GM20431 (cell line): ENCODE results near the gene GPER1.
"Not testable (repeated sequence)": the region's sequence is repeated elsewhere in the genome, so short reads cannot be mapped to it uniquely, and the experiment has no call there.

Experiments used
- in situ Hi-C: fragments of 300-500 bp; cut with MseI, MboI; formaldehyde crosslinking; loops from one replicate; pipeline ENCODE4 v1.15.0; 2020; ENCODE audit warnings: low sequenced_read_pairs; ENCODE audit not compliant: unreplicated experiment

The GPER1 gene

DNA sequence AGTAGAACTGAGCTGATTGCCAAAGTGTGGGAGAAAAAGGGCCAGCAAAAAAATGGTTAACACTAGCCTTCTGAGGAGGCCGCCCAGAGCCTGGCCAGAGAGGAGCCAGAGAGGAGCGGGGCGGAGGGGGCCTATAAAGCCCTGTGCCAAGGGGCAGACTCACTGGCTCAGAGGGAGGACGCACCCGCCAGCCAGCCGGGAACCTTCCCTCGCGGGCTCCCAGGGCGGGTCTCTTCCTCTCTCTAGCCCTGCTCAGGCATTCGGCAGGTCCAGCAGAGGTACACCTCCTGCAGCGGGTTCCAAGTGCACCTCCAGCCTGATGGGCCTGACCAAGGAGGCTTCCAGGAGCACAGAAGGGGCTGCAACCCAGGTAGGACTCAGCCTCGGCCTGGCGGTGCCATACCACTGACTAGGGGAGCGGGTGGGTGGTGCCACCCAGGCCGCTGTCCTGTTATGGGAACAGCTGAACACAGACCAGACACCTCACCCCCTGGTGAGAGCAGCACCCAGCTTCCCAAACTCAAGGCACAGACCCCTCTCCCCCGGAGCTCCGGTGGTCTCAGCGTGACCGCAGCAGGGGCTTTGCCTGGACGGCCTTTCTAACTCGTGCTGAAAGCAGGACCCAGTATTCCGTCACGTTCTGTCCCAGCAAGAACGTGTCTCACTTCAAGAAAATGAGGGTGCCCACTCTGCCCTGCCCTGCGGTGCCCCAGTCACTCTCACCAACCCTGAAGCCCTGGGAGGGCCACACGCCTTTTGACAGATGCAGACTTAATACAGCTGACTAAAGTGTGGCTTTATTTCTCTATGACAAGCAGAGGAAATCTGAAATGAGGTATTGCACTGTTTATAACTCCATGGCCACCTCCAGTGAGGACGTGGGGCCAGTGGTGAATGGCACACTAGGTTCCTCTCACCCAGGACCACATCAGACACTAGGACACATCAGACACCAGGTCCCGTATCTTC lies at the start of gene GPER1:
Gene GPER1, plus strand, starts transcription at position 162 of the 969 bp plus-strand sequence. CDS start 3,616 bp downstream, outside the sequence.
- in situ Hi-C loops = no loop called here

DNA sequence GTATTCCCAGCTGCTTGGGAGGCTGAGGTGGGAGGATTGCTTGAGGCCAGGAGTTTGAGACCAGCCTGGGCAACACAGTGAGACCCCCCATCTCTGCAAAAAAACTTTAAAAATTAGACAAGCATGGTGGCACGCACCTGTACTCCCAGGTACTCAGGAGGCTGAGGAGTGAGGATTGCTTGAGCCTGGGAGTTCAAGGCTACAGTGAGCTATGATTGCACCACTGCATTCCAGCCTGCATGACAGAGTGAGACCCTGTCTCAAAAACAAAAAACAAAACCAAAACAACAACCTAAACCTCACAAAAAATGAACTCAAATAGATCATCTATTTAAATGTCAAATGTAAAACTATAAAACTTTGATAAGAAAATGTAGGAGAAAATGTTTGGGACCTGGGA lies 47.7 kb upstream of the GPER1 start:
- in situ Hi-C loops = not testable (repeated sequence)

DNA sequence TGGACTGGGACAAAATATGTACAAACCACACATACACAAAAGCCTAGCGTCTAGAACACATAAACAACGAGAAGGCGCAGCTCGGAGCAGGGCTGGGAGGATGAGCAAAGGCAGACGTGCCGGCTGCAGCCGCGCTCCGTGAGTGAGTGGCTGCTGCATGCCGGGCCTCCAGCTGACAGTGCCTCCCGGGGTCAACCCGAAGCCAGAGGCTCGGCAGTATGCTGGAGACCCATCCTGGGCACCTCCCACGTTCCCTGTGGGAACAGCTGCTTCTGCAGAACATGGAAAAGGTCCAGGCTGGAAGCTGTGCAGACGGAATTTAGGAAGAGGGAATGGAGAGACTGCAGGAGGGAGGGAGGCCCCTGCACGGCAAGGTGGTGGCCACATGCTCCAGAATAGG lies 47.1 kb upstream of the GPER1 start:
- in situ Hi-C loops = no loop called here

DNA sequence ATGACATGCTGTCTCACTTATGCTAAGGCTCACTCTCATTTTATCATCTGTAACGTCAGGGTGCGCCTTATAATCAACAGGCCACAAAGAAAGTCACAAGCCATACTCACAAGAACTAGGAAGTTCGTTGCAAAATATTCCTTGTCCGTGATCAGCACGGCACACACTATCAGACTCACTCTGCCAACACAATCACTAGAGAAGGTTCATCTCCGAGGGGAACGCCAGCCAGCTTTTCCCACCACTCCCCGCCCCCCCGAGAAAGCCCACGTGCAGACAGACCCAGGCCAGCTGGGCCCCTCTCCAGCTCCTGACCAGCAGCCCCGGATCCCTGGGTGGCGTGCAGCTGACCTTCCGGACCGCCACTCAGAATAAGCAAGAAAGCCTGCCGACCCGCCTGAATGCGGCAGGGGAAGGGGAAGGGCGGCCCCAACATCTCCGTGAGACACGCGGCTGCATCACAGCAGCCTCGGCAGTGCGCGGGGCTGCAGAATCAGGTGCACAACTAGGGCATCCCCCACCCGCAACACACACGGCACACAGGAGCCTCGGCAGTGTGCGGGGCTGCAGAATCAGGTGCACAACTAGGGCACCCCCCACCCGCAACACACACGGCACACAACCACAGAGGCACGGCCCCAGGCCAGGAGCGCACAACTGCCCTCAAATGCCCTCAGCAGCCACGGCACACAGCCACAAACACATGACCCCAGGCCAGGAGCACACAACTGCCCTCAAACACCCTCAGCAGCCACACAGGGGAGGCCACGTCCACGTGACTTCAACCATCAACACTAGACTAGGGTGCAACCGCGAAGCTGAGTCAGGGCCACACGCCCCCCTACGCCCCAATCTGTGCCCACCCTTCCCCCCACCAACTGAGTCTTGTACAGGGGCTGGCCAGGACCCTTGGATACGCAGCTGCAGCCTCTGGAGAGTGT lies 46.1 kb upstream of the GPER1 start:
- in situ Hi-C loops = no loop called here

DNA sequence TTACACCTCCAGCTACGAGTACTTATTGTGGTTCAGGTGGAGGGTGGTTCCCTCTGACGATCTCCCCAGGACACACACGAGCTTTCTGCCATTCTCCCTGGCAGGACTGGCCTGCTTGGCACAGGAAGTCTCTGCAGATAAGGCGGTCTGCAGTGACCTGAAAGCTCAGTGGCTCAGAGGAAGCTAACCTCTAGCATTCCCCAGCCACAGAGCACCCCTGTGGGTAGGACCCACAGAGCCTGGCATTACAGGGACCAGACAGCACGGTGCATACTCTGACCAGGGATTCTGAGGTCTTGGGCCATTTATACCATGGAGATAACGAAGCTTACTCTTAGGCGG lies 45.5 kb upstream of the GPER1 start:
- in situ Hi-C loops = no loop called here

DNA sequence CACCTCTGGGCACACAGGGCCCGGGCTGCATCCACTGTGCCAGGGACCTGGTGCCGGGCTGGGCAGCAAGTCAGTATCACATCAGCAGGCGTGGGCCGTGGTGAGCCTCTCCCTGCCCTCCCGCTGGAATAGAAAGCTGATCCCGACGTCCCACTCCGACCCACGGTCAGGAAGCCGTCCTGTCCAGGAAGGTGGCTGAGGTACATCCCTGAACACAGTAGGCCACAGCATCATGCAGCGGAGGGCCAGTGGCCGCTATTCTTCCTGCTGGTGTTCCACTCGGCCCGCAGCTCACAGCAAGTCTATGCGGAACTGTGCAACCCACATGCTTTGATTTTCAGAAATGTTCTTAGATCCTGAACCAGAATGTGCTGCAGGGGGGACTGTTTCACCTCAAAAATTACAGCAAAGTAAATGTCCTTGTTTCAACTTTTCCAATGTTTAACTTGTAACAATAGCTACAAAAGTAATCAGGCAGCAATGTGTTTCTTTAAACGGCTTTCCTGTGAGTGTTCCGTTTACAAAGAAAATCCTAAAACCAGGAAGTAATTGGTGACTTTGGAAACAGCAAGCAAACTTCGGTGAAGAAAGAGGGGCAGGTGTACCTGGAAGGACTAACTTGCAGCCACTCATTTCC lies 44.2 kb upstream of the GPER1 start:
- in situ Hi-C loops = no loop called here

DNA sequence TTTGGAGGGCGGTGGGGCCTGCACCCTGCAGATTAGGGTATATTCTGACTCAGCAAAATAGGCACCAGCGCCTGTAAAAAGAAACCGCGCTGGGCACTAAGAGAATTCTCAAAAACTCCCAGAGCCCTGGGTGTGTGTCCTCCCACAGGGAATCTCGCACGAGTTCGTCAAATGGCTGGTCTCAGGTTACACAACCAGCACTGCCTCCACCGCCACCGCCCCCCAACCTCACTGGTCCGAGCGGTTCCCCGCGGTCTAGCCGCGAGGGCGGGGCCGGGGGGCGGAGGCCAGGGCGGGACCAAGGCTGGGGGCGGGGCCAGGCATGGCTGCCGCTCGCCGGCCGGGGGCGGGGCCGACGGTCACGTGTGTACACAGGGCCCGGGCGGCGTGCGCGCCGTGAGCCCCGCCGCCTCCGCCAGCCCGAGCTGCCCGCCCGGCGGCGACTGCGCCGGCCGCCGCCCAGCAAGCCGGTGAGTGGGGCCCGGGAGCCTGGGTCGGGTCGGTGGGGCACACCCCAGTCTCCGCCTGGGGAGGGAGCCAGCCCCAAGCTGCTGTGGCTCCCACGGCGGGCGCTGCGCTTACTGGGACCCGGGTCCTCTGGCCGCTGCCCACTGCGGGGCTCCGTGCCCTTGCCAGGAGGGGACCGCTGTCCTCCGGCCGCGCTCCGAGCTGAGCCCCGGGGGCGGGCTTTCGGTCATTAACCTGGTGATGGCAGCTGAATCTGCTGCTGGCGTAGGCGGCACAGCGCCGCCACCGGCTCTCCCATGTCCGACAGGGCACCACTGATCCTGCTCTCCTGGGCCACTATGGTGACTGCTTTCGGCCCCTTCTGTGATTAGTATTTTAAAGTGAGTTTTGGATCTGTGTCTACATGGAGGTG lies 43.5 kb upstream of the GPER1 start, which contains the start of gene GPR146:
Gene GPR146, plus strand, starts transcription at position 358 of the 880 bp plus-strand sequence. CDS start 12,970 bp downstream, outside the sequence.
- in situ Hi-C loops = no loop called here

DNA sequence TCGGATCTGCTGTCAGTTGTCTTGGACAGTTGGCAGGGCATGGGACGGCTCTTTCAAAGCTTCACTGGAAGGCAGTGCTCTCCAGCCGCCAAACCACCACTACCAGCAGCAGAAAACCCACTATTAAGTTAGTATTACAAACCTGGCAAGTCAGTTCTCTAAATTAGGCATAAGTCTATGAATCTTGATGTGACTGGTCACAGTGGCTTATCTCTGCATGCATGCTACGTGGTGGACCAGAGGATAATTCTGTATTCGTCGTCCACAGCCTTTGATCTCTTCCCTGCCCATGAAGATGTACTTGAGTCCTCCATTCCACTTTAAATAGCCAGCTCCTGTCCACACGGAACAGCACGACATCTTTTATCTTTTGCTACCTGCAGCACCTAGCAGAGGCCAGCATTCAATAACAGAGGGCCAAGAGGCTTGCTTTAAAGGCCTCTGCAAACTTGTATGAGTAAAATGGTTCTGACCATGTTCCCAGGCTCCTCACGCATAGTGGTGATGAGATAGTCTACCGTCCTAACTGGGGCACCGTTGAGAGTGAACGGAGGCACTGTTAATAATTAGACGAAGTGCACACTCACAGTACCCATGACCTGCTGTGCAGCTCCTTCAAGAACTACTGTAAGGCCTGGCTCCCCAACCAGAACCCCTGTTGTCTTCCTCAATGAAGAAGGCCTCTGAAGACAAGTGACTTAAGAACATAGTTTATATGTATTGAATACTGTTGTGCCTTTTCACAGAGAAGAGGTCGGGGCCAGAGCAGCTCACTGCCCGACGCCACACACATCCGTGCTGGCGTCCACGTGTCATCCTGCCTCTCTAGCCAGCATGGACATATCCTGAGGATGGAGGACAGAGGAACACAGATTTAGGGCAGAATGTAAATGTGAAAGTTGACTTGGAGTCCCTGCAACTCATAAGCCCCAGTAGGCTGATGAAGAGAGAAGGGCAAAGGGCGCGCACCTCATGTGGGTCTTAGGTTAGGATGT lies 42.5 kb upstream of the GPER1 start:
- in situ Hi-C loops = no loop called here

DNA sequence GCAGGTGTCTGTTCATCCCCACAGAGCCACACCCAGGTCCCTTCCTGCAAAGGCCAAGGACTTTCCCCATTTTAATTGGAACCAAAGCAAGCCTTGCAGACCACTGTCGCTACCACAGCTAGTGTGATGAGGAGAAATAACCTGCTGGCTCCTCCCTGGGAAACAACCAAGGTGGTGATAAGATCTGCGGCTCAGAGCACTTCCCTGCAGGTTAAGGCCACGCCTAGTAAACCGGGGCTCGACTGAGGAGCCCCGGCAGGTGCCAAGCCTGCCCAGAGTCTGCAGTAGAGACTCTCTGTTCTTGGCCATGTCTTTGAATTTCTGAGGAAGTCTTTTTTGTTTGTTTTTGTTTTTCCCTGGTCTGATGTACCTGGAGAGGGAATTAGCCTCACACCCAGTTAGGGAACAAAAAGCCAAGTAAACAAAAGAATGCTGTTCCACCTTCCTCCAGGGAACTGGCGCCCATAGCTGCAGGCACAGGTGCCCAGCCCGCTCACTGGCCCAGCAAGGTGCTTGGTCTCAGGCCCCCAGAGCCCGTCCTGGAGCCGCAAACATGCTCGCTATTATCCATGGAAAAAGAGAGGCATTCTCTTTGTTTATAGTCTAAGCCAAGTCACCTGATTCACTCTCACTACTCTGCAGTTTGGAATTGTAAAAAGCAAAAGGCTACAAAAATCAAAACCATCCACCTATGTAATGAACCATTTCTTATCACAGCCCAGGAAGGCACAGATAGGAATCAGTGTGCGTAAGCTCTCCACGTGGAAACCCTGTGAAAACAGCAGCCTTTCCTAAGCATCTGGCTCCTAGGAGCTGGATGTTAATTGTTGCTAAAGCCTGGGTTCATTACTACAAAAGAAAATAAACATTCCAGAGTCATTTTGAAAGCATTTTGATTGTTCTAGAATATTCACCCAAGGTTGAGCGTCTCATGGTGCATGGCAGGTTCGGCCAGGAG lies 40.9 kb upstream of the GPER1 start:
- in situ Hi-C loops = no loop called here

DNA sequence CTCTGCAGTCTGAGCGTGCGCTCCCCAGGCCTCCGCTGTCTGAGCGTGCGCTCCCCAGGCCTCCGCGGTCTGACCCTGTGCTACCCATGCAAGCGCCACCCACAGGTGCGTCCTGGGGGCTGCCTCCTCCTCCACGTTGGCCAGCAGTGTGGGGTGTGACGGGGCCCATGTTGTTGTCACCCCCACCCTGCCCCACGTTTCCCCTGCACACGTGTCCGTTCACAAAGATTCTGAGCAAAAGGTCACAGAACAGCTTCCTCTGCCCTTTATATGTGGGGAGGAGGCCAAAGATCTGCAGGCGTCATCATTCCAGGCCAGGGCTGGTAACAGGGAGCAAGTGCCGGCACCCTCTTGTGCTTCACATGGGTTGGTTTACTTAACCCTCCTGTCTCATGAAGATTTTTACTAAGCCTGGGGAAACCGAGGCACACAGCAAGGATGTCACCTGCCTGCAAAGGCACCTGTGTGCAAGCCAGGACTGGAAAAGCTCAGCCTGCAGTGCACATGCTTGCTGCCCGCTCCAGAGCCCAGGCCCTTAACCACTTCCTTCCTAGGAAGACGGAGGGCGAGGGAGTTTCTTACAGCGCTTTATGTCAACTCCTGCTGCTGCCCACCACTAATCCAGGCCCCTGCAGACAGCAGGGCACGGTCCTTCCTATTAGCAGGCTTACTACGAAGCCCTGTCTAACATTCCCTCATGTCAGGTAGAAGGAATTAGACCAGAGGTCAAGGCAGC lies 38.7 kb upstream of the GPER1 start:
- in situ Hi-C loops = no loop called here

DNA sequence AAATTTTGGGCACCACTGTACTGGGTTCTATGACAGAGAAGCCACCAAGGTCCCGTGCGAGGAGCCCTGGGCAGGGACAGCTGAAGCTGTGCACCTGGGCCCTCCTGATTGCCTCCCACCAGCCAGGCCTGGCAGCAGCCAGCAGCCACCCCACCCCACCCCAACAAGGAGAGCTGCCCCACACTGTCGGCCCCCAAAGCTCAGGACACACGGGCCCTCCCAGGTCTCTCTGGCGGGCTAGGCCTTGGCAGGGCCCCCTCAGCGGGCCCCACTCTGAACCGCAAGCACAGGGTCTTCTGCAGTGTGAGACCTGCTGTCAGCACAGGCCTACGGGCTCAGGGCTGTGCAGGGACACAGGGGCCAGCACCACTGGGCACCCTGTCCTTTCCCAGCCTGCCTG lies 38.1 kb upstream of the GPER1 start:
- in situ Hi-C loops = no loop called here

DNA sequence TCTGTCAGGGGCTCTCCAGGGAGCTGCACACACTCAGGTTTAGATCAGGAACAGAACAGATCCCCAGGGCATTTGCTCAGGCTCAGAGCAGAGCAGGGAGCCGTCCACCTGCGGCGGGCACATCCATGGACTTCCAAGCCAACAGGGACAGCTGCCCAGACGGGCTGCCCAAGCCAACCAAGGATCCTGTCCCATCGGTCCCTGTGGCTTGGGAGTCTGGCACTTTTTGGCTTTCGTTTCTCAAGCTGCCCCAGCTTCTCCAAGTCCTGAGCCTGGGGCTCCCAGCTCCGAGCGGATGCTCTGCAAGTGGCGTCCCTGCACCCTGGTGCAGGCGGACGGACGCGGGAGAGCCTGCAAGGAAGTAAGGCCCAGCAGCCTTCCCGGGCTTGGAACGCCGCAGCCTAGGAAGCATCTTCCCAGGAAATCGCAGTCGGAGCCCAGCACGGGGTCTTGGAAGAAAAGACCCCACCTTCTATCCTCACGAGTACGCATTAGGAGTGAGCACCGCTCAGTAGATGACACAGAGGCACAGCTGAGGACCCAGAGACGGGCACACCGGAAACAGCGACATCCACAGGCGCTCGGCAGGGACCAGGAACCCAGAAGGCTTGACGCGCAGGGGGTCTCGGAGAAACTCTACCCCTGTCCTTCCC lies 37.5 kb upstream of the GPER1 start:
- in situ Hi-C loops = no loop called here

DNA sequence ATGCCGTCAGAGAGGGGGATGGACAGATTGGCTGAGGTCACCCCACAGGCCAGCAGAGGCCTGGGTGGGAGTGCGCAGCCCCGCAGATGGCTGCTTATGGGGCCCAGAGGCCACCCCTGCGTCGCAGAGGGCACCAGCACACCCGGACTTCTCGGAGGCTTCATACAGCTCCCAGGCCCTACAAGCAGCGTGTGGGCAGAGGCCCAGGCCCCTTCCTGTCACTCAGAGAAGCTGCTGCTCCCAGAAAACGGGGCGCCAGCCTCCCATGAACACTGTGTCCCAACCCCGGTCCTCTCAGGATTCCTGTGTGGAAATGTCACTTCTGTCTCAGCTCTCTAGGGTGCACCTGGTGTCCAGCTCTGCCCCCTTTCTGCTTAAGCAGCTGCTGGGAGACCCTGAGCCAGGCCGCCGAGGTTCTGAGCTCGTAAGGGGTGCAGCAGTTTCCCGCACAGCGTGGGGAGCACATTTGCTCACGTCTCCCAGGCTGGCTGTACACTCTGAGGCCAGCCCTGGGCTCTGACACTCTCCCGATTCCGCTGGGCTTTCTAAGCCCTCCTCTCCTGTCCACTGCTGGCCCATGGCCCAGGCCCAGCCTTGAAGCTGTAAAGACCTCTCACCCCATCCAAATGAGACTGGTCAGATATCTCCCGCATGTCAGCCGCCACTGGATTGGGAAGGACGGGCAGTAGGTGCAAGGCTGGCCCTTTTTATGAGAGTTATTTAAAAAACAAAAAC lies 36.8 kb upstream of the GPER1 start:
- in situ Hi-C loops = no loop called here

DNA sequence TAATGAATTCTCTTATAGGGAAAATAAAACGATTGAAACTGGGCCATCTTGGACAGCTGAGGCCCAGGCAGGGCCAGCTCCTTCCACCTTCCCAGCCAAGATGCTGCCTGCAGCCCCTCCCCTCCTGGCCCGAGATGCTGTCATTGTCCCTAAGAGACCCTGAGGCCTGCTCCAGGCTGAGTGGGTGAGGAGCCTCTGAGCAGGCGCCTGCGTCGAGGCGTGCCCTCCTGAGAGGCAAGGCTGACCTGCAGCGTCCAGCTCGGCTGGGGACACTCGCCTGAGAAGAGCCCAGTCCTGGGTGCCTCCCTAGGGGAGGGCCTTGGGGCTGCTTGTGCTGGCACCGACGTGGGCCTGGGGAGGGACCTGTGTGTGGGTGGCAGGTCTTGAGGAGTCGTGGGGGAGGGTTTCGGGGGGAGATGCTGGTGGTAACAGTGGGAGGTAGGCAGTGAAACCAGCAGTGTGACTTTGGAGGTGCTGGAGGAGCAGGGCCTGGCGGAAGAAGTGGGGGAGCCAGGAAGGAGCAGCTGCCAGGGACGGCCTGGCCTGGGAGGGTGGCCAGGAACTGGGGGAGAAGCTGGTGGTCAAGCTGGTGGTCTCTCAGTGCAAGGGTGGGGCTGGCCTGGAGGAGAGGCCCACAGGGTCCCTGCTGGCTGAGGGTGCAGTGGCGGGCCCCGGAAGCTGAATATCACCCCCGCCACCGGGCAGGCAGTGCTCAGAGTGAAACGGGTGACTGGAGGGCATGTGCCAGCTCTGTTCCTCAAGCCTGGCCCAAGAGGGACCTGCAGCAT lies 35.7 kb upstream of the GPER1 start:
- in situ Hi-C loops = no loop called here

DNA sequence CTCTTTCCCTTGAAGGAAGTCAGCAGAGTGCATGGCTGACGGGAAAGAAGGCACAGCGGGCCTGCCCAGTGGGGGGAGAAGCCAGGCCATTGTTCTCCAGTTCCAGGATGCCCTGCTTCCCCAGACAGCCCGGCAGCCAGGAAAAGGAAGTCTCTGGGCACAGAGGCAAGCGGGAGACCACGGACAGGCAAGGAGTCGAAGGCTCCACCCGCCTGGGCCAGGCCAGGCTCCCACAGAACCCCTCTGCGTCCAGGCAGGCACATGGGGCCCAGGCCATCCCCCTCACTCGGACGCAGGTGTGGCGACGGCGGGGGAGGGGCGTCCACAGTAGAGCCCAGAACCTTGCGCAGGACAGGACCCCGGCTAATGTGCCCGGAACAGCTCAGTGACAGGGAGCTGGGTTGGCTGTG lies 34.9 kb upstream of the GPER1 start:
- in situ Hi-C loops = no loop called here
